ENCODE results near the gene CHADL. TPM values are rescaled to one million over a fixed set of nuclear protein-coding genes. Genes with fewer than 3 reads are reported as not detected.

The CHADL gene
- polyA plus RNA-seq, 1 of the 3 experiments (the other 2 are of a cell fraction) = 0.03 TPM

- no peak overlapping the region for H3K4me2 ChIP-seq
- H4K20me1 ChIP-seq (ENCODE audit: insufficient read depth) = no peaks in the 10 kb centered on the region
- no peak for DNase-seq
- TF ChIP-seq MXI1 (IDR thresholded peaks at IDR 0.05; ENCODE audit: low read depth, low read length) (no peak), EP300 (IDR thresholded peaks at IDR 0.05; ENCODE audit: borderline replicate concordance in 1 of 2, low read depth in 1 of 2, low read length in 1 of 2) (no peak), TCF12 (IDR thresholded peaks at IDR 0.05) (no peak), MAX (IDR thresholded peaks at IDR 0.05; ENCODE audit: low read depth) (no peak), SMC3 (IDR thresholded peaks at IDR 0.05; ENCODE audit: low read depth, low read length) (no peak), PBX3 (IDR thresholded peaks at IDR 0.05) (no peak), GABPA (IDR thresholded peaks at IDR 0.05; ENCODE audit: low read depth) (no peak), MEF2A (IDR thresholded peaks at IDR 0.05; ENCODE audit: borderline replicate concordance, low read depth) (no peak), NRF1 (IDR thresholded peaks at IDR 0.05; ENCODE audit: low read depth, low read length) (no peak), ZBTB33 (IDR thresholded peaks at IDR 0.05; ENCODE audit: borderline replicate concordance, low read depth) (no peak), USF2 (IDR thresholded peaks at IDR 0.05; ENCODE audit: borderline replicate concordance, low read depth, low read length) (no peak), FOSL2 (IDR thresholded peaks at IDR 0.05; ENCODE audit: borderline replicate concordance, low read depth) (no peak), CTCF (IDR thresholded peaks at IDR 0.05) (no peak), RXRA (IDR thresholded peaks at IDR 0.05; ENCODE audit: borderline replicate concordance, low read depth) (no peak), SIN3A (IDR thresholded peaks at IDR 0.05; ENCODE audit: borderline replicate concordance, low read depth, low read length) (no peak), NFIC (IDR thresholded peaks at IDR 0.05; ENCODE audit: borderline replicate concordance) (no peak), FOXJ3 (CRISPR knock-in tag; IDR thresholded peaks at IDR 0.05) (no peak)
- H3K27ac ChIP-seq (ENCODE audit: low read depth in 2 of 2, low read length in 1 of 2) = no peak overlapping the region
- ChIA-PET POLR2A (no interaction called here), CTCF (interaction anchor here (1.4 kb wide), 1 partner anchor 12 kb away, joined by 3 read pairs; no protein-coding TSS in a partner anchor)
- H2AFZ ChIP-seq (ENCODE audit: low read depth) = no peak overlapping the region
- H3K36me3 ChIP-seq (replicated peaks in 1 of 2; ENCODE audit: control insufficient read depth in 1 of 2, insufficient read depth in 2 of 2, low read length in 1 of 2) = peaks cover 0 to 40% of the 10 kb centered on the region in 2 experiments
- no peak overlapping the region for H3K9ac ChIP-seq
- WGBS (ENCODE audit: low lambda C conversion rate) = 93% methylated on average over 7 of the region's 7 CpGs
- no peaks in the 10 kb centered on the region for H3F3A ChIP-seq (replicated peaks; ENCODE audit: insufficient read depth)
- no peaks in the 10 kb centered on the region for H3K9me2 ChIP-seq
- H3K9me3 ChIP-seq = no peaks in the 10 kb centered on the region
- no peak overlapping the region for H3K4me3 ChIP-seq (ENCODE audit: low read depth in 2 of 2, low read length in 1 of 2)
- H3K27me3 ChIP-seq (ENCODE audit: insufficient read depth) = no peaks in the 10 kb centered on the region
- H3K4me1 ChIP-seq (ENCODE audit: control insufficient read depth in 1 of 2, insufficient read depth in 2 of 2, low read depth in 1 of 2, low read length in 1 of 2) = no peaks in the 10 kb centered on the region
- H3K79me2 ChIP-seq (ENCODE audit: insufficient read depth) = no peaks in the 10 kb centered on the region
Measured at GRCh38 chr22:41254230-41254629, 13.5 kb upstream of the CHADL start.

Data from SK-N-SH (cell line).